Activated CD4-positive, CD25-positive, alpha-beta regulatory T cell (primary cell): ENCODE results near the gene CD82.

Source experiments
- DNase-seq, 4 experiments: peaks; one replicate each; lab custom pipeline; 2025; lab: John Stamatoyannopoulos, UW

Gene CD82

GRCh38 chr11:44602891-44603310 lies 37.4 kb downstream of the CD82 start:
- no peak for DNase-seq

DNA sequence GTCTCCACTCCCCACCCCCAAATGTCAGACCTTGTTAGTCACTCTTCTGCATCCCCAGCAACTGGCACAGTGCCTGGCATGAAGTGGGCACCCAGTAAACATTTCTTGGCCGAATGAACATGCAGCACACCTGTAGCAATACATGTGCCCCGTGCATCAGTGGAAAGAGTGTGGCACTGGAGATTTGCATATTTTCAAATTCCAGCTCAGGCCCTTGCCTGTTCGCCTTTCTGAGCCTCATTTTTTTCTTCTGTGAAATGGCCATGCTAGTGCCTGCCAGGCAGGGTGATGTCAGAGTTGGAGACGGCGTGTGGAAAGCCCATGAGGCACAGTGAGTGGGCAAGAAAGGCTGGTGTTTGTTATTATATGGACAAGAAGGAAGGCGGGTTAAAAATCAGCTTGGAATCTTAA lies 38.7 kb downstream of the CD82 start:
- no peak for DNase-seq

- DNase-seq: no peak
Observed at GRCh38 chr11:44605068-44605708, 39.7 kb downstream of the CD82 start.

DNA sequence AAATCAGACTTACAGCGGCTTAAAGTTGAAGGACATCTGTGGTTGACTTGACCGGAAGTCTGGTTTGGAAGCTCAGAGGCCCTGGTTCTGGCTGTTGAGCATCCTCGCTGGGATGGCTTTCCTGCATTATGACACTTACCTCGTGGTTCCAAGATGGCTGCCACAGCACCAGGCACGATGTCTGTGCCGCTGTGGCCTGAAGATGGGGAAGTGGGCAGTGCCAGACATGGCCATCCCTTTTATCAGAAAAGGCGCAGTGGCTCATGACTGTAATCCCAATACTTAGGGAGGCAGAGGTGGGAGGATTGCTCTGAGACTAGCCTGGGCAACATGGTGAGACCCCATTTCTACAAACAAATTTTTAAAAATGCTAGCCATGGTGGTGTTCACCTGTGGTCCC lies 40.5 kb downstream of the CD82 start:
- no peak for DNase-seq

DNA sequence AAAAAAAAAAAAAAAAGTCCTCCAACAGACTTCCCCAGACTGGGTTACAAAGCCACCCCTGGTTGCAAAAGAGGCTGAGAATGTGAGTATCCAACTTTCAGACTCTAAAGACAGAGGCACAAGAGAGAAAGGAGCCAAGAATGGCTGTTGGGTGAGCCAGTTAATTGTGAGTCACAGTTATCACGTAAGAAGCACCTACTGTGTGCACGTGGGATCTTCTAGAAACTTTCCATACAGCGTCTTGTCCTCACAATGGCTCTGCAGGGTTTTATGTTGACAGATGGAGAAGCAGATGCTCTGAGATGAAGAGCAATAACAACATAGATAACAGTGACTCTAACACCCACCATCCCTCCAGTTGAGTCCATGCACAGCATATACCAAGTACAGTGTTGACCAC lies 41.0 kb downstream of the CD82 start:
- no peak for DNase-seq

DNA sequence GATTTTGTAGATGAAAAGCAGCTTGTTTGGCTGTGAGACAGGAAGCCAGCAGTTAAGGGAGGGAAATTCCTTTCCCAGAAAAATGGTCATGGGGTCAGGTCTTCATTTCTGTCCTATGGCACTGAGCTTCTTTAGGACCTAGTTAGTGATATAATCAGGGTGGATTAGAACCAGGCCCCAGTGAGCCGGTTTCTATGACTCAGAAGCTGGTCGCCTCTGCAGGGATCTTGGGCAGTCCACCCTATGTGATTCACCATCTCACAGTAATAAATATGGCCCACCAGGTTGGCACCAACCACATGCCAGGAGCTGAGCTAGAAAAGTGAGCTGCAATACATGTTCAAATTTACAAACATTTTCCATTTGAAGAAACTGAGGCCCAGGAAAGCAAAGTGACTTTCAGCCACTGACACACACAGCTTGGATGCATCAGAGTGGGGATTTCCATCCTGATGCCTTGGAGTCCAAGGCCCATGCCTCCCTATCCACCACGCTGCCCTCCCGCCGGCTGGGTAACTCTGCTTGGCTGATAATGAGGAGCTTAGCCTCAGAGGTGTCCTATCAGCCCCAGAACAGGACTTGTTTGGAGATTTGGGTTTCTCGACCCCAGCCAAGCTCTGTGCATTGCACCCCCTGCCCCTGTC lies 42.0 kb downstream of the CD82 start:
- no peak for DNase-seq

DNA sequence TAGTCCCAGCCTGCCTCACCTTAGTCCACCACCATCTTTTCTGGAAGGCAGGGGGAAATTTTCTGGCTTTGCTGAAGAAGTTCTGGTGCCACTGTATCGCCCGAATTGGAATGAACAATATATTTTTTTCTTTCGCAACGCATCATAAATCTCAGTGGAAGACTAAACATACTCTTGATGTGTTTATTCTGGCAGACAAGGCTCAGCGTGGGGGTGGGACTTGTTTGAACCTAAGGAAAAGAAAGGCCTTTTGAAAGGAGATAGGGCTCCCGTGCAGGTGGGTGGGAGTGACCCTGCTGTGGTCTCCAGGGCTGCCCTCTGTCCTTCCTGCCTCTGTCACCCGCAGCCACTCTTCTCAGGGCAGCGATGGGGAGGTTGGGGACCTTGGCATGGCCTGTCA lies 42.5 kb downstream of the CD82 start:
- no peak for DNase-seq

GRCh38 chr11:44608651-44608990 lies 43.2 kb downstream of the CD82 start:
- no peak for DNase-seq

- no peak for DNase-seq
Observed at GRCh38 chr11:44608991-44609782, 43.7 kb downstream of the CD82 start.

GRCh38 chr11:44609783-44610155 lies 44.3 kb downstream of the CD82 start:
- no peak for DNase-seq

DNA sequence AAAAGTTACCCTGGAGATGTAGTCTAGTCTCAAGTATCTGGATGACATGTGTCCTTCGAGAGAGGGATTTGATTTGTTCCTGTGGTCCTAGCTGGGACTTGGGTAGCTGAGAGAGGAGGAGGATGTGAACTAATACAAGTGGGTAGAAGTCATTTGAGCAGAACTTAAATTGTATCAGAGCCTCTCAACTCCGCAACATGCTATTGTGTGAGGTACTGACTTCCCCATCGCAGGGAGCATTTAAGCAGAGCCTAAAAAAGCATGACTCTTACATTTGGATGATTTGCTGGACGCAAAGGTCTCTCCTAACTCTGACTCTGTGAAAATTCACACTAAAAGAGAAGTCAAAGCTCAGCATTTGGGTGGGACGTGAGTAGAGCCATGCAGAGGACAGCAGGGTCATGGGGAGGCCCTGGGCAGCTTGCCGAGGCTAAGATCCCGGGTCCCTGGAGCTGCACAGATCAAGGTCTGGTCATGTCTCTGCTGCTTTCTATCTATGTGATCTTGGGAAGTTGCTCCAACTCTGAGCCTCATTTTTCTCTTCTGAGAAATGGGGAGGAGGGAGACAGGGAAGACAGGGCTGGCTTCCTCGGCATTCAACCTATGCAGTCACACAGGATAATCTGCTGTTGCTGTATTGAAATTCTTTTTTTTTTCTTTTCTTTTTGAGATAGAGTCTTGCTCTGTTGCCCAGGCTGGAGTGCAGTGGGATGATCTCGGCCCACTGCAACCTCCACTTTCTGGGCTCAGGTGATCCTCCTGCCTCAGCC lies 44.9 kb downstream of the CD82 start:
- DNase-seq: no peak

DNA sequence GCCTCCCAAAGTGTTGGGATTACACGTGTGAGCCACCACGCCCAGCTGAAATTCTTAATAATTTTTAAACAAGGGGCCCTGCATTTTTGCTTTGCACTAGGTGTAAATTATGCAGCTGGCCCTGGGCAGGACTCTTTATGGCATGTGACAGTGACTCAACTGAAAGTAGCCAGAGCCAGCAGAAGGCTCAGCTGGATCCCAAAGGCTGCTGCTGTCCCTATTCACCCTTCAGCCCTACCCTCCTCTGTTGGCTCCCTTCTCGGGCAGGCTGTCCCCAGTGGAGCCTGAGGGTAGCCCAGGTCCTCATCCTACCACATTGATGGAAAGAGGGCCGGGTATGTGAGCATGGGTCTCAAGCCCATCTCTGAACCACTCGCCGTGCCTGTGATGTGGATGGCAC lies 45.6 kb downstream of the CD82 start:
- no peak for DNase-seq

- DNase-seq: no peak
Observed at GRCh38 chr11:44611687-44612434, 46.4 kb downstream of the CD82 start.

DNA sequence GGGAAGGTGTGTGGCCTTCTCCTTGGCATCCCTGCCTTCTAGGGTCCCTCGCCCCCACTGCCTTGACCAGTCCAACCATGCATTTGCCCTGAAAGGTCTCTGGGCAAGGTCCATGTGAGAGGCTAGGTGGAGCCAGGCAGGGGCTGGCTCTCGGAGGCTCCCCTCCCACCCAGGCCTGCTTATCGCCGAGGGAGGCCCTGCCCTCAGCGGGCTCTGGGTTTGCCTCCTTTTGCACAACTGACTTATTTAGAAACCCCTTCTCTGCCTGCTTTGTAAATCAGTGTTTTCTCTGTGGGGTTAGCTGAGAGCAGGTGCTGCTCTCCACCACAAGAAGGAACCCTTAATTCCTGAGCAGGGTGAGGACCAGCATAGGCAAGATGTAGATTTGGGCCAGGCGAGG lies 47.7 kb downstream of the CD82 start:
- DNase-seq: no peak

DNA sequence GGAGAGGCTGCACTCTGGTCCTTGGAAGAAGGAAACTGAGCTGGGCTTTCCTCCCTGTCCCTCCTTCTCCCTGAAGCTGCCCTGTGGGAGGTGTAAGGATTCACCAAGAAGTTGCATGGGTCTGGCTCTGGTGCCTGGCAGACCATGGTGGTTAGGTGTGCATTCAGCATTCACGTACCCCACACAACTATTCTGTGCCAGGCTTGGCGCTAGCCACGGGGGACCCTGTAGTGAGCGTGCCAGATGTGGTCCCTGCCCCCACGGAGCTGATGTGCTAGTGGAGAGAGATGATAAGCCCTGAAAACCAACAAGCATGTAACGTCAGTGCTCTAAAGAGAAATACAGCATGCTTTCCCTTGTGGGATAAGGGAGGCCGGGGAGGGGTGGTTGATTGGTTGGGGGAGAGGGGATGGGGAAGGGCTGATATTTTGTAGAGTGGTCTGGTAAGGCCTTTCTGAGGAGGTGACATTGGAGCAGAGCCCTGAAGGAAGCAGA lies 48.9 kb downstream of the CD82 start:
- no peak for DNase-seq

GRCh38 chr11:44615041-44615755 lies 49.7 kb downstream of the CD82 start:
- no peak for DNase-seq

DNA sequence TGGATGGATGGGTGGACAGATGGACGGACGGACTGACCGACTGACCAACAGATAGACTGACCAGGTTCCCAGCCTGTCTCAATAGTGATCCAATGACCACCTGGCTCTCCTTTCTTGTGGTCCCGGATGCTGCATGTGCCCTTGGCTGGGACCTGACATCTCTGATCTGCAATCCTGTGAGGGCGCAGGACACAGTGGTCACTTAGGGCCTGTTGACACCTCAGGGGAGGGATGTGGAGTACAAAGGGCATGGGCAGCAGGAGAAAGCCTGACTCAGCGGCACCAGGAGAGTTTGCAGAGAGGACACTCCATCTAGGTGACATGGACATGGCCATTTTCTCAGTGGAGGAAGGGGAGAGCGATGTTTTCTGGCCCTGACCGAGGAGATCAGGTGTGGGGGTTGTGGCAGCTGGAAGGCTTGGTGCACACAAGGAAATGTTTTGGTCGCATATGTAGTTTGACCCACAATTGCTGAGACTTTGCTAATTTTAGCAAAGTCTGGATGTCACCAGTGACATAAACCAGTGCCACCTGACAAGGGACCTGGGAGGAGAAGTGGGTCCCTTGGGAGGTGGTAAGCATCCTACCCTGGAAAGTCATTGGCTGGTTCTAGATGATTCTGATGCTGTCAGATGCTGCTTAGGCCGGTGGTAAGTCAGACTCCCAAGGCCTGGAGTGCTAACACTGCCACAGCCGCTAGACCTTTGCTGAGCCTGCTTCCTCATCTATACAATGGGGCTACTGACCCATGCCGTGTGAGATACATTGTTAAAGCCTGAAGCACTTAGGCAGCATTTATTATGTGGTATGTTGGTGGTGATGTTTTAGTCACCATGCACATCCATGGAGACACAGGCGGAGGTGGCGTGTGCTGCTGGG lies 50.7 kb downstream of the CD82 start:
- DNase-seq: no peak

GRCh38 chr11:44617671-44618461 lies 52.4 kb downstream of the CD82 start:
- DNase-seq: no peak
